T47D (cell line): Measurements from ENCODE around the gene PHKA1.
"Not testable (repeated sequence)": the region's sequence is repeated elsewhere in the genome, so short reads cannot be mapped to it uniquely, and the experiment has no call there.

Source experiments
- DNase-seq, 2 experiments: peaks; one replicate each; pipeline versions ENCODE4 v3.0.0 to v3.0.0-alpha.2; 2011 to 2012; ENCODE audit warnings: low read depth in 1 of 2, low spot score in 1 of 2
- JUND ChIP-seq: IDR thresholded peaks from 2 replicates; pipeline ENCODE4 v1.6.1; 2012; ENCODE audit warnings: low read depth
- in situ Hi-C: cut with HindIII; loops from 2 replicates; pipeline ENCODE4 v1.10.0; 2016; ENCODE audit warnings: low sequenced_read_pairs, low pct_unique_long_range_greater_than_20kb

Gene PHKA1

GRCh38 chrX:72713599-72714477 is at the start of gene PHKA1:
Gene PHKA1 (minus strand): TSS chrX:72714306. CDS start chrX:72713880, 426 bp downstream.
- in situ Hi-C loops = not testable (repeated sequence)
- DNase-seq = peak; percentile 3 to 40

GRCh38 chrX:72760454-72760853 is 46.3 kb upstream of the PHKA1 start:
- DNase-seq, in situ Hi-C loops: not testable (repeated sequence)

GRCh38 chrX:72748545-72748944 is 34.4 kb upstream of the PHKA1 start:
- in situ Hi-C loops, DNase-seq: not testable (repeated sequence)

GRCh38 chrX:72745546-72745945 is 31.4 kb upstream of the PHKA1 start:
- in situ Hi-C loops, DNase-seq: not testable (repeated sequence)

- in situ Hi-C loops = no loop called here
- no peak for TF ChIP-seq JUND
- no peak for DNase-seq
Measured at GRCh38 chrX:72735561-72735960, 21.5 kb upstream of the PHKA1 start.

- DNase-seq, in situ Hi-C loops: not testable (repeated sequence)
Measured at GRCh38 chrX:72733636-72734035, 19.5 kb upstream of the PHKA1 start.

- TF ChIP-seq JUND = no peak
- DNase-seq = no peak
- in situ Hi-C loops = no loop called here
Measured at GRCh38 chrX:72727846-72728245, 13.7 kb upstream of the PHKA1 start.

- TF ChIP-seq JUND = no peak
- DNase-seq = no peak
- in situ Hi-C loops = no loop called here
Measured at GRCh38 chrX:72716766-72717165, 2.7 kb upstream of the PHKA1 start.

GRCh38 chrX:72715546-72715945 is 1.4 kb upstream of the PHKA1 start:
- TF ChIP-seq JUND = no peak
- in situ Hi-C loops = no loop called here
- no peak for DNase-seq

GRCh38 chrX:72714478-72714916 is 391 bp upstream of the PHKA1 start:
- peak; percentile 23 to 59 for DNase-seq
- in situ Hi-C loops = no loop called here
- no peak for TF ChIP-seq JUND

GRCh38 chrX:72713130-72713529 is 976 bp downstream of the PHKA1 start:
- TF ChIP-seq JUND = no peak
- in situ Hi-C loops = no loop called here
- DNase-seq = no peak

- no peak for DNase-seq
- in situ Hi-C loops = no loop called here
- no peak for TF ChIP-seq JUND
Measured at GRCh38 chrX:72712094-72712755, 1.9 kb downstream of the PHKA1 start.

GRCh38 chrX:72705814-72706213 is 8.3 kb downstream of the PHKA1 start:
- no peak for DNase-seq
- no peak for TF ChIP-seq JUND
- in situ Hi-C loops = no loop called here

GRCh38 chrX:72705111-72705510 is 9.0 kb downstream of the PHKA1 start:
- in situ Hi-C loops = no loop called here

More at GRCh38 chrX:72705111-72705510, 9.0 kb downstream of the PHKA1 start:
- DNase-seq = no peak
- TF ChIP-seq JUND = no peak
